Liver (tissue), 9 donors: ENCODE results near the gene MAPT. TPM values are rescaled to one million over a fixed set of nuclear protein-coding genes. Genes with fewer than 3 reads are reported as not detected.

Experiments
- DNase-seq: peaks from one replicate; pipeline ENCODE4 v3.0.0-alpha.2; 2017; ENCODE audit warnings: low spot score
- H3K27ac ChIP-seq, 2 donors: one replicate each; pipeline ENCODE4 v1.7.0; 2013; ENCODE audit warnings: inconsistent platforms in 2 of 2, low read length in 2 of 2, control low read depth in 1 of 2, low read depth in 1 of 2, mild to moderate bottlenecking in 1 of 2
- H3K27me3 ChIP-seq, 4 donors: one replicate each; pipeline versions ENCODE4 v1.6.1 to v1.7.0; 2013; ENCODE audit warnings: low read length in 3 of 4, inconsistent platforms in 1 of 4, mild to moderate bottlenecking in 1 of 4, moderate library complexity in 1 of 4; ENCODE audit not compliant: control insufficient read depth in 4 of 4, insufficient read depth in 4 of 4
- H3K36me3 ChIP-seq, 4 donors: one replicate each; pipeline versions ENCODE4 v1.6.1 to v1.7.0; 2013; ENCODE audit warnings: low read length in 3 of 4, mild to moderate bottlenecking in 3 of 4, low read depth in 1 of 4, moderate library complexity in 1 of 4; ENCODE audit not compliant: control insufficient read depth in 4 of 4, insufficient read depth in 3 of 4
- H3K4me1 ChIP-seq, 4 donors: one replicate each; pipeline versions ENCODE4 v1.6.1 to v1.7.0; 2013; ENCODE audit warnings: low read length in 3 of 4, mild to moderate bottlenecking in 3 of 4, moderate library complexity in 1 of 4; ENCODE audit not compliant: control insufficient read depth in 4 of 4, insufficient read depth in 4 of 4
- H3K4me3 ChIP-seq, 3 donors: one replicate each; pipeline versions ENCODE4 v1.6.1 to v1.7.0; 2013; ENCODE audit warnings: low read length in 3 of 3, control low read depth in 1 of 3, low read depth in 1 of 3, mild to moderate bottlenecking in 1 of 3
- H3K9ac ChIP-seq, 2 donors: one replicate each; pipeline ENCODE4 v1.7.0; 2013; ENCODE audit warnings: low read length in 2 of 2, mild to moderate bottlenecking in 2 of 2, moderate library complexity in 2 of 2, control low read depth in 1 of 2, low read depth in 1 of 2
- H3K9me3 ChIP-seq, 4 donors: one replicate each; pipeline versions ENCODE4 v1.6.1 to v1.7.0; 2013; ENCODE audit warnings: low read length in 3 of 4; ENCODE audit not compliant: control insufficient read depth in 4 of 4
- EGR1 ChIP-seq, 2 donors: IDR thresholded peaks; 2 replicates each; pipeline ENCODE4 v1.6.1; 2016 to 2018; ENCODE audit warnings: antibody characterized with exemption in 2 of 2, low read depth in 2 of 2
- FOXA1 ChIP-seq: IDR thresholded peaks from 2 replicates; pipeline ENCODE4 v1.6.1; 2016; ENCODE audit warnings: antibody characterized with exemption
- FOXA2 ChIP-seq: IDR thresholded peaks from 2 replicates; pipeline ENCODE4 v1.6.1; 2016; ENCODE audit warnings: antibody characterized with exemption
- GABPA ChIP-seq, 2 donors: IDR thresholded peaks in 1 of 2; conservative IDR thresholded peaks in 1 of 2; 2 replicates each; pipeline ENCODE4 v1.6.1; 2016; ENCODE audit warnings: antibody characterized with exemption in 2 of 2, mild to moderate bottlenecking in 1 of 2, moderate library complexity in 1 of 2
- HNF4A ChIP-seq, 2 donors: conservative IDR thresholded peaks; 2 replicates each; pipeline ENCODE4 v1.6.1; 2016; ENCODE audit warnings: antibody characterized with exemption in 2 of 2, mild to moderate bottlenecking in 2 of 2
- HNF4G ChIP-seq: IDR thresholded peaks from 2 replicates; pipeline ENCODE4 v1.6.1; 2016; ENCODE audit warnings: antibody characterized with exemption
- JUND ChIP-seq, 2 donors: IDR thresholded peaks; 2 replicates each; pipeline ENCODE4 v1.6.1; 2016; ENCODE audit warnings: antibody characterized with exemption in 2 of 2
- NR2F2 ChIP-seq: IDR thresholded peaks from 2 replicates; pipeline ENCODE4 v1.6.1; 2016; ENCODE audit warnings: antibody characterized with exemption
- RAD21 ChIP-seq, 2 donors: IDR thresholded peaks; 2 replicates each; pipeline ENCODE4 v1.6.1; 2016; ENCODE audit warnings: antibody characterized with exemption in 2 of 2, mild to moderate bottlenecking in 2 of 2
- RXRA ChIP-seq, 2 donors: IDR thresholded peaks; 2 replicates each; pipeline ENCODE4 v1.6.1; 2017 to 2018; ENCODE audit warnings: antibody characterized with exemption in 2 of 2, mild to moderate bottlenecking in 1 of 2
- SP1 ChIP-seq: IDR thresholded peaks from 2 replicates; pipeline ENCODE4 v1.6.1; 2018; ENCODE audit warnings: antibody characterized with exemption, mild to moderate bottlenecking
- TAF1 ChIP-seq: conservative IDR thresholded peaks from 2 replicates; pipeline ENCODE4 v1.6.1; 2016; ENCODE audit warnings: antibody characterized with exemption, mild to moderate bottlenecking
- YY1 ChIP-seq: IDR thresholded peaks from 2 replicates; pipeline ENCODE4 v1.6.1; 2016; ENCODE audit warnings: antibody characterized with exemption, mild to moderate bottlenecking
- WGBS: extraction: QIAGEN DNeasy Blood & Tissue Kit; methylation state at CpG from one replicate; pipeline ENCODE4 v1.1.7; 2013; 5-methylcytosine and 5-hydroxymethylcytosine counted together
- polyA plus RNA-seq, 2 donors: library from polyadenylated mRNA; stranded (reverse) in 1 of 2; unstranded in 1 of 2; fragments of 200-250 nt in 1 of 2; fragments of >200 nt in 1 of 2; fragmentation: Nextera tagmentation in 1 of 2; extraction: Ambion mirVana in 1 of 2; gene quantifications; one replicate each; pipeline versions ENCODE4 v1.2.1 to v1.2.3, GENCODE V29; 2013 to 2015
- total RNA-seq, 2 donors: library from RNA; depleted of rRNA; stranded (reverse); fragments of >200 nt; gene quantifications; one replicate each; pipeline ENCODE4 v1.2.3, GENCODE V29; 2014
- TF ChIP-seq, protein P1 (sequence below): fragments of 150-350 bp; IDR thresholded peaks from 2 replicates; pipeline ENCODE4 v1.5.1; 2017; ENCODE audit warnings: improper control_type of control experiment, low read depth, low read length; ENCODE audit not compliant: missing input control
- TF ChIP-seq, protein P2 (sequence below): IDR thresholded peaks from 2 replicates; pipeline ENCODE4 v1.6.1; 2016; ENCODE audit warnings: antibody characterized with exemption
- TF ChIP-seq, protein P3 (sequence below): IDR thresholded peaks from 2 replicates; pipeline ENCODE4 v1.6.1; 2016; ENCODE audit warnings: antibody characterized with exemption
- TF ChIP-seq, protein P4 (sequence below): IDR thresholded peaks from 2 replicates; pipeline ENCODE4 v1.6.1; 2016; ENCODE audit warnings: antibody characterized with exemption
- TF ChIP-seq, protein P5 (sequence below): IDR thresholded peaks from 2 replicates; pipeline ENCODE4 v1.6.1; 2016; ENCODE audit warnings: antibody characterized with exemption, mild to moderate bottlenecking
- donor health status: healthy.
- donor health status: healthy.
- donor health status: healthy.
- donor health status: healthy.
- donor health status: healthy.

Gene MAPT
- total and polyA plus RNA-seq, 4 donors: 0.05 to 0.67 (median 0.27) TPM

GRCh38 chr17:45989759-45990158 is 95.4 kb downstream of the MAPT start:
- 84% methylated on average over 3 of the region's 3 CpGs for WGBS
- Histone ChIP-seq H3K4me3 (no peak overlapping the region), H3K4me1 (peaks cover 0 to 3% (median 0%) of the 10 kb centered on the region in 4 donors), H3K36me3 (no peaks in the 10 kb centered on the region), H3K9ac (no peak overlapping the region), H3K27ac (no peak overlapping the region), H3K9me3 (no peaks in the 10 kb centered on the region), H3K27me3 (no peaks in the 10 kb centered on the region)
- TF ChIP-seq FOXA1 (no peak), RAD21 (IDR thresholded peaks at IDR 0.05) (no peak)
- DNase-seq: no peak

DNA sequence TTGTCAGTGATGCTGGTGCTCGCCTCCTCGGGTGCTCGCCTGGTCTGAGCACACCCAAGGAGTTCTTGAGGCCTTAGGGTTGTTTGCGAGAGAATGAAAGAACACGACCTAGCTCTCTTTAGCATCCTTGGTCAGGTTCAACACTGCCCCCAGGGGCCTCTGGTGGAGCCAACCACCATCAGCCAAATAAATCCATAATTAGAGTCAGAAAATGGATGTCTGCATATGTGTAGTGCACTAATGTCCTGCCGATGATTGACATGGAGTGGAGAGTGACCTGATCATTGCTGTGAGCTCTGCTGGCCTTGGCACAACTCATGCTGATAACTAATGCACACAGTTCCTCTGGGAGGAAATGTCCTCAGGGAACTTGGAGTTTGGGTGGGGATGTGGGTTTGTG is 96.5 kb downstream of the MAPT start:
- Histone ChIP-seq H3K27me3 (no peaks in the 10 kb centered on the region), H3K27ac (no peak overlapping the region), H3K9me3 (no peaks in the 10 kb centered on the region), H3K4me1 (peaks cover 0 to 3% (median 0%) of the 10 kb centered on the region in 4 donors), H3K36me3 (no peaks in the 10 kb centered on the region), H3K4me3 (no peak overlapping the region), H3K9ac (no peak overlapping the region)
- TF ChIP-seq, protein P1, sequence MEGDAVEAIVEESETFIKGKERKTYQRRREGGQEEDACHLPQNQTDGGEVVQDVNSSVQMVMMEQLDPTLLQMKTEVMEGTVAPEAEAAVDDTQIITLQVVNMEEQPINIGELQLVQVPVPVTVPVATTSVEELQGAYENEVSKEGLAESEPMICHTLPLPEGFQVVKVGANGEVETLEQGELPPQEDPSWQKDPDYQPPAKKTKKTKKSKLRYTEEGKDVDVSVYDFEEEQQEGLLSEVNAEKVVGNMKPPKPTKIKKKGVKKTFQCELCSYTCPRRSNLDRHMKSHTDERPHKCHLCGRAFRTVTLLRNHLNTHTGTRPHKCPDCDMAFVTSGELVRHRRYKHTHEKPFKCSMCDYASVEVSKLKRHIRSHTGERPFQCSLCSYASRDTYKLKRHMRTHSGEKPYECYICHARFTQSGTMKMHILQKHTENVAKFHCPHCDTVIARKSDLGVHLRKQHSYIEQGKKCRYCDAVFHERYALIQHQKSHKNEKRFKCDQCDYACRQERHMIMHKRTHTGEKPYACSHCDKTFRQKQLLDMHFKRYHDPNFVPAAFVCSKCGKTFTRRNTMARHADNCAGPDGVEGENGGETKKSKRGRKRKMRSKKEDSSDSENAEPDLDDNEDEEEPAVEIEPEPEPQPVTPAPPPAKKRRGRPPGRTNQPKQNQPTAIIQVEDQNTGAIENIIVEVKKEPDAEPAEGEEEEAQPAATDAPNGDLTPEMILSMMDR: no peak
- TF ChIP-seq JUND (IDR thresholded peaks at IDR 0.05) (no peak), YY1 (no peak), HNF4A (conservative IDR thresholded peaks at IDR 0.05) (no peak), SP1 (no peak), RXRA (IDR thresholded peaks at IDR 0.05) (no peak), HNF4G (no peak), RAD21 (IDR thresholded peaks at IDR 0.05) (no peak), TAF1 (no peak), EGR1 (IDR thresholded peaks at IDR 0.05; ENCODE audit: low read depth in 2 of 2) (no peak)
- TF ChIP-seq, protein P2, sequence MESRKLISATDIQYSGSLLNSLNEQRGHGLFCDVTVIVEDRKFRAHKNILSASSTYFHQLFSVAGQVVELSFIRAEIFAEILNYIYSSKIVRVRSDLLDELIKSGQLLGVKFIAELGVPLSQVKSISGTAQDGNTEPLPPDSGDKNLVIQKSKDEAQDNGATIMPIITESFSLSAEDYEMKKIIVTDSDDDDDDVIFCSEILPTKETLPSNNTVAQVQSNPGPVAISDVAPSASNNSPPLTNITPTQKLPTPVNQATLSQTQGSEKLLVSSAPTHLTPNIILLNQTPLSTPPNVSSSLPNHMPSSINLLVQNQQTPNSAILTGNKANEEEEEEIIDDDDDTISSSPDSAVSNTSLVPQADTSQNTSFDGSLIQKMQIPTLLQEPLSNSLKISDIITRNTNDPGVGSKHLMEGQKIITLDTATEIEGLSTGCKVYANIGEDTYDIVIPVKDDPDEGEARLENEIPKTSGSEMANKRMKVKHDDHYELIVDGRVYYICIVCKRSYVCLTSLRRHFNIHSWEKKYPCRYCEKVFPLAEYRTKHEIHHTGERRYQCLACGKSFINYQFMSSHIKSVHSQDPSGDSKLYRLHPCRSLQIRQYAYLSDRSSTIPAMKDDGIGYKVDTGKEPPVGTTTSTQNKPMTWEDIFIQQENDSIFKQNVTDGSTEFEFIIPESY: no peak
- TF ChIP-seq, protein P3, sequence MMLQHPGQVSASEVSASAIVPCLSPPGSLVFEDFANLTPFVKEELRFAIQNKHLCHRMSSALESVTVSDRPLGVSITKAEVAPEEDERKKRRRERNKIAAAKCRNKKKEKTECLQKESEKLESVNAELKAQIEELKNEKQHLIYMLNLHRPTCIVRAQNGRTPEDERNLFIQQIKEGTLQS: no peak
- 90% methylated on average over 6 of the region's 6 CpGs for WGBS
- DNase-seq: no peak

DNA sequence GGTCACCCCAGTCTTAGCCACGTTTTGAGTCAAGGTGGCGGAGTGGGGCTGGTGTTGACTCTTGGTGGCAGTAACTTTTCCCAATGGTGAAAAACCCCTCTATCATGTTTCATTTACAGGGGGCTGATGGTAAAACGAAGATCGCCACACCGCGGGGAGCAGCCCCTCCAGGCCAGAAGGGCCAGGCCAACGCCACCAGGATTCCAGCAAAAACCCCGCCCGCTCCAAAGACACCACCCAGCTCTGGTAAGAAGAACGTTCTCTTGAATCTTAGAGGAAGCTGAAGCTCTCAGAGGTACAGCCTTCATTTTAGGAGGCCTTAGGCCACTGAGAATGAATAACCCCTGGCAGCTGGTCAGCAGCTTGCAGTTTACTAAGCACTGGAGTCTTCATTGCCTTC is 97.0 kb downstream of the MAPT start:
- Histone ChIP-seq H3K9ac (no peak overlapping the region), H3K27ac (no peak overlapping the region), H3K27me3 (no peaks in the 10 kb centered on the region), H3K4me3 (no peak overlapping the region), H3K36me3 (no peaks in the 10 kb centered on the region), H3K9me3 (no peaks in the 10 kb centered on the region), H3K4me1 (peaks cover 0 to 3% (median 0%) of the 10 kb centered on the region in 4 donors)
- WGBS: 91% methylated on average over 10 of the region's 10 CpGs
- DNase-seq: no peak
- TF ChIP-seq YY1 (no peak), FOXA1 (no peak), TAF1 (no peak), FOXA2 (no peak), GABPA (IDR thresholded peaks at IDR 0.05 in 1 of 2, conservative IDR thresholded peaks at IDR 0.05 in 1 of 2) (no peak), SP1 (no peak), NR2F2 (no peak), HNF4G (no peak), RXRA (IDR thresholded peaks at IDR 0.05) (no peak), EGR1 (IDR thresholded peaks at IDR 0.05; ENCODE audit: low read depth in 2 of 2) (no peak), RAD21 (IDR thresholded peaks at IDR 0.05) (no peak)
- TF ChIP-seq, protein P3: no peak
- TF ChIP-seq, protein P4, sequence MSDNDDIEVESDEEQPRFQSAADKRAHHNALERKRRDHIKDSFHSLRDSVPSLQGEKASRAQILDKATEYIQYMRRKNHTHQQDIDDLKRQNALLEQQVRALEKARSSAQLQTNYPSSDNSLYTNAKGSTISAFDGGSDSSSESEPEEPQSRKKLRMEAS: no peak
- TF ChIP-seq, protein P5, sequence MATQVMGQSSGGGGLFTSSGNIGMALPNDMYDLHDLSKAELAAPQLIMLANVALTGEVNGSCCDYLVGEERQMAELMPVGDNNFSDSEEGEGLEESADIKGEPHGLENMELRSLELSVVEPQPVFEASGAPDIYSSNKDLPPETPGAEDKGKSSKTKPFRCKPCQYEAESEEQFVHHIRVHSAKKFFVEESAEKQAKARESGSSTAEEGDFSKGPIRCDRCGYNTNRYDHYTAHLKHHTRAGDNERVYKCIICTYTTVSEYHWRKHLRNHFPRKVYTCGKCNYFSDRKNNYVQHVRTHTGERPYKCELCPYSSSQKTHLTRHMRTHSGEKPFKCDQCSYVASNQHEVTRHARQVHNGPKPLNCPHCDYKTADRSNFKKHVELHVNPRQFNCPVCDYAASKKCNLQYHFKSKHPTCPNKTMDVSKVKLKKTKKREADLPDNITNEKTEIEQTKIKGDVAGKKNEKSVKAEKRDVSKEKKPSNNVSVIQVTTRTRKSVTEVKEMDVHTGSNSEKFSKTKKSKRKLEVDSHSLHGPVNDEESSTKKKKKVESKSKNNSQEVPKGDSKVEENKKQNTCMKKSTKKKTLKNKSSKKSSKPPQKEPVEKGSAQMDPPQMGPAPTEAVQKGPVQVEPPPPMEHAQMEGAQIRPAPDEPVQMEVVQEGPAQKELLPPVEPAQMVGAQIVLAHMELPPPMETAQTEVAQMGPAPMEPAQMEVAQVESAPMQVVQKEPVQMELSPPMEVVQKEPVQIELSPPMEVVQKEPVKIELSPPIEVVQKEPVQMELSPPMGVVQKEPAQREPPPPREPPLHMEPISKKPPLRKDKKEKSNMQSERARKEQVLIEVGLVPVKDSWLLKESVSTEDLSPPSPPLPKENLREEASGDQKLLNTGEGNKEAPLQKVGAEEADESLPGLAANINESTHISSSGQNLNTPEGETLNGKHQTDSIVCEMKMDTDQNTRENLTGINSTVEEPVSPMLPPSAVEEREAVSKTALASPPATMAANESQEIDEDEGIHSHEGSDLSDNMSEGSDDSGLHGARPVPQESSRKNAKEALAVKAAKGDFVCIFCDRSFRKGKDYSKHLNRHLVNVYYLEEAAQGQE: no peak
- TF ChIP-seq, protein P2: no peak
